CD4-positive, alpha-beta T cell treated with Interleukin-2 at 100 ng/mL for 4 hours (primary cell): ENCODE data around the gene KRTAP7-1.

Experiments
- DNase-seq: peaks from one replicate; pipeline ENCODE4 v3.0.0-alpha.2; 2020; ENCODE audit warnings: low spot score

KRTAP7-1 gene

DNA sequence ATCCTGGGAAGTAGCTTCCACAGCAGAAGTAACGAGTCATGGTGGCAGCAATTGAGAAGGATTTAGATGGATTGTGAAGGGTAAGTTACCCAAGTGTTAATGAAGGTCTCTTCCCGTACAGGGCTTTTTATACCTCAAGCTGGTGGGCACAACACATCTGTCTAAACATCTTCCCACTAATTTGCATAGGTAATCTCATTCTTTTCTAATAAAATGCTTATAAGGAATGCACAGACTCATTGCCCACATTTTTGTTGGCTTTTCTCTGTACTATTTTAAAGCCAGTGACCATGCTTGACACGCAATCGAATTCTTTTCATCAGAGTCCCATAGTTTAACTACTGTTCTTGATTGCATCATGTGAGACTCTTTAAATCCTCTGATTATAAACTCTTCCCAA lies at the start of gene KRTAP7-1:
Gene KRTAP7-1 (minus strand): TSS at position 101 of the 400 bp plus-strand sequence. CDS start 61 bp downstream, at position 40.
- DNase-seq, result no peak

- DNase-seq, result no peak
Observed at GRCh38 chr21:30874526-30874925, 45.0 kb upstream of the KRTAP7-1 start.

DNA sequence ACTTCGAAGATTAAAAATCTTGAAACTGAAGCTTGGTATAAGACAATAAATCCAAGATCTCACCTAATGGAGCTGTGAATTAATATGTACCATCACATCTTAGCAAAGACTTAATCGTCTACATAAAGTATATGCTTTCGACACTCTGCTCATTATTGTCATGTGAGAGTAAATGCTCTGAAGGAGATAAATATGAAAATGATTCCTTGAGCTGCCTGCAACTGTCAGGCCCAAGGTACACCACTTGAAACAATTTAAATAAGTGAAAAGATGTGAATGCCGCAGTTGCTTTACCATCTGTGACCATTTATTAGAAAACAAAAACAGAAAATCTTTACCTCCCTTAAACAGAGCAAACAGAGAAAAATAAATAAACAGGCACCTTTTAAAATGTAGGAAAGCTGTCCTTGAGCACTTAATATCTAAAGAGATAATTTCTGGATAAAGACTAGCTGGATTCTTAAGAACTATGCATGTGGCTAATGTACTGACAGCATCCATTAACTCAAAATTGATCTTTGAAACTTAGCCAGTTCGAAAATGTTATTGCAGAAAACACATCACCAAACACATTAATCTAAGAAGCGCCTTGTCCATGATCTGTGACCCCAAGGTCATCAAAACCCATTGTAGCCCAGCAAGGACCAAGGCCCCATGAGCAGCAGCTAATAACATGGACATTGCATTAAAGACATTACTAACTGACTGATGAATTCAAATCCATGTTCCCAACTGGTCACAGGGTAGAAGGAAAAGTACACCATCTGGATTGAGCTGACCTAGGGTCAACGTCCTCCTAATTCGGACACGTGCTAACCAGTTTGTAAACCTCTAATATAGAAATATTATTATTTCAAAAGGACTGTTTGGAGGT lies 18.3 kb upstream of the KRTAP7-1 start:
- no peak for DNase-seq

GRCh38 chr21:30842990-30843389 lies 13.4 kb upstream of the KRTAP7-1 start:
- DNase-seq, result no peak

- DNase-seq, result no peak
Observed at GRCh38 chr21:30839304-30839703, 9.7 kb upstream of the KRTAP7-1 start.

GRCh38 chr21:30838536-30838935 lies 9.0 kb upstream of the KRTAP7-1 start:
- no peak for DNase-seq

GRCh38 chr21:30831194-30831765 lies 1.7 kb upstream of the KRTAP7-1 start:
- DNase-seq, result peak; percentile 42

DNA sequence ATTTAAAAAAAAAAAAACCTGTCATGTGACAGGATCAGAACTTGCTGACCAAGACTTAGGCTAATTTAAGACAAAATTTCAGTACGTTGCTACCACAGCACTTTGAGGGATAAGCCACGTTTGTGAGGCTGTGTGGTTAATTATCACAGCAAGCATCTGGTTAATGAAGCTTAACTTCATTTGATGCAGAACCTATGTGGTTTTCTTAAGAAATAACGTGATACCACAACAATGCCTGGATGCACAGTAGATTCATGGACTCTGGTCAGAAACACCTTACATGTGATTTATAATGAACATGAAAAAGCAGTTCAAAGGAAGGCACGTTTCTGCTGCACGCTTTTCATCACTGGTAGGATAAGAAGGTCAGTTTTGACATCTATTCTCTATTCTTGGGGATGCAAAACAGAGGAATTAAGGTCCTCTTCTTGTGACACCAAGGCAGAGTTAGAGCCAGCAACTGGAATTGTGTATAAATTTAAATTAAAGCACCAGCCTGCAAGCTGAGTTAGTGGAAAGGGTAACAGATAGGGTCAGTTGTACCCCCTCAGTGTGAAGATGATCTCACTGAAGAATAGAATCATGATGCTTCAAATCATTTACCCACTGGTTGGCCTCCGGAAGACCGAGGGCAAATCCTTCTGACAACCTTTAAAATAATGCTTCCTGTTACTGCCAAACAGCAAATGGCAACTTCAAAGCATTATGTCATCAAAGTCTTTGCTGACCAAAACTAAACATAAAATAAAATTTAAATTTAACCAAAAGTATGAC lies 10.5 kb downstream of the KRTAP7-1 start:
- no peak for DNase-seq

DNA sequence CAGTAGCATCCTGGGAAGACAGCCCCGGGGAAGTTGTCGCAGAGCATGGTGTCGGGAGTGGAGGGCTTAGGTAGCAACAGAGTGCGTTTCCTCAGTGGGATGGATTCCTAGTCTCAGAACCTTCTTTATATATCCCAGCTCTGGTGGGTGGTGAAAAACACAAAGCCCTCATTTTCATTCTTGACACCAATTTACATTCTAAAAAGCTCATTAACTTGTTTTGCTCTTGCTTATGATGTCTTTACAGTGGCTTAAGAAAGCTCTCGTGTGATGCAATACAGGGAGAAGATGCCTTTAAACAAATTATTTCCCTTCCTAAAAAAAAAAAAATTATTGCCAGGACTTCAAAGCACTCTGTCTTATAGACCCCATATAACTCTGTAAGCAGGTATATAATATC lies 16.4 kb downstream of the KRTAP7-1 start, which contains the start of gene KRTAP8-1:
Gene KRTAP8-1 (minus strand): TSS at position 101 of the 400 bp plus-strand sequence. CDS start 54 bp downstream, at position 47.
- DNase-seq, result no peak

GRCh38 chr21:30800605-30801004 lies 29.0 kb downstream of the KRTAP7-1 start:
- DNase-seq, result no peak

- no peak for DNase-seq
Observed at GRCh38 chr21:30793581-30794314, 35.8 kb downstream of the KRTAP7-1 start.

DNA sequence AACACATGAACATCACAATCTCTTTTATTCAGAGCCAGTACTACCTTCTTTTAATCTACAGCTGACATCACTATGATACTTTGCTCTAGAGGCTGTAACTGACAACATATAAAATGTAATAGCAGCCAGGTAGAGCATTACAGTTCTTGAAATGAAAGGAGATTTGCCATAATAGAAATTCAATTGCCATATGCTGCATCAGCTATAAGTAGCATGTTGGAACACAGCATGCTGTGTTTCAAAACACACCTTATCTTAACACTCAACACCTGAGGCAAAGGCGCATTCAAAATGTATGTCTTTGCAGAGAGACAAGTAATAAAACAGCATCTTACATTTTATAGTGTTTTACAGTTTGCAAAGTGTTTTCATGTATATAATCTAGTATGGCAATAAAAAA lies 50.3 kb downstream of the KRTAP7-1 start:
- DNase-seq, result no peak
